GM12873 (cell line): ENCODE data around the gene LCE1E.

Experiments
- TF ChIP-seq, protein P1 (sequence below): IDR thresholded peaks from 2 replicates; pipeline ENCODE4 v1.5.1; 2012; ENCODE audit warnings: low read depth, mild to moderate bottlenecking, moderate library complexity, low read length, control low read depth; ENCODE audit not compliant: insufficient read depth; ENCODE audit errors: missing control alignments

Gene LCE1E

DNA sequence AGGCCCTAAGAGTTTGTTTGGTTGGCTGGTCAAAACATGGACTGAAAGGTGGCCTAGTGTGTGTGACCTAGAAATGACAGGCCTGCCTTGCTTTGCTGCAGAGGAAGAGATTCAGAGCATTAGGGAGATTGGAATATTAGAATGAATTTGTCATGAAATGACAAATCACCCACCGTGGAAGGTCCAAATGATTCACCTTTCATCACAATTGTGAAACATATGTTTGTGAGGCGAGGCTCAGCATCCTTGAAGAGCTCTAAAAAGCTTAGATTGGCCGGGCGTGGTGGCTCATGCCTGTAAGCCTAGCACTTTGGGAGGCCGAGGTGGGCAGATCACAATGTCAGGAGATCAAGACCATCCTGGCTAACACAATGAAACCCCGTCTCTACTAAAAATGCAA lies 31.3 kb downstream of the LCE1E start:
- TF ChIP-seq, protein P1, sequence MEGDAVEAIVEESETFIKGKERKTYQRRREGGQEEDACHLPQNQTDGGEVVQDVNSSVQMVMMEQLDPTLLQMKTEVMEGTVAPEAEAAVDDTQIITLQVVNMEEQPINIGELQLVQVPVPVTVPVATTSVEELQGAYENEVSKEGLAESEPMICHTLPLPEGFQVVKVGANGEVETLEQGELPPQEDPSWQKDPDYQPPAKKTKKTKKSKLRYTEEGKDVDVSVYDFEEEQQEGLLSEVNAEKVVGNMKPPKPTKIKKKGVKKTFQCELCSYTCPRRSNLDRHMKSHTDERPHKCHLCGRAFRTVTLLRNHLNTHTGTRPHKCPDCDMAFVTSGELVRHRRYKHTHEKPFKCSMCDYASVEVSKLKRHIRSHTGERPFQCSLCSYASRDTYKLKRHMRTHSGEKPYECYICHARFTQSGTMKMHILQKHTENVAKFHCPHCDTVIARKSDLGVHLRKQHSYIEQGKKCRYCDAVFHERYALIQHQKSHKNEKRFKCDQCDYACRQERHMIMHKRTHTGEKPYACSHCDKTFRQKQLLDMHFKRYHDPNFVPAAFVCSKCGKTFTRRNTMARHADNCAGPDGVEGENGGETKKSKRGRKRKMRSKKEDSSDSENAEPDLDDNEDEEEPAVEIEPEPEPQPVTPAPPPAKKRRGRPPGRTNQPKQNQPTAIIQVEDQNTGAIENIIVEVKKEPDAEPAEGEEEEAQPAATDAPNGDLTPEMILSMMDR = no peak

DNA sequence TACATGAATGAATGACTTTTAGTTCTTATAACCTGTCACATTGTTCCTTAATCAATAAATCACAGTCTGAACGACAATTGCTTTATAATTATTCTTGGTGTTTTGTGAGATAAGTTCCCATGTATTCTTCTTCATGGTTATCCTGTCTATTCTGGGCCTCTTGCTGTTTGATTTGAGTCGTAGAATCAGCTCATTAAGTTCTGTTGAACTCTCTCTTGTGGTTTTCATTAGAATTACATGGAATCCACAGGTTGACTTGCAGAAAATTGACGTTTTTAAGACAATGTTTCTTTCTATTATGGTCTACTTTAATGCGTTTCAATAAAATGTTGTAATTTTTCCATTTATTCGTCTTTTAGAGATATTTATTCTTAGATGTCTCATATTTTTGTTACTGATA lies 37.2 kb downstream of the LCE1E start:
- TF ChIP-seq, protein P1 = no peak

DNA sequence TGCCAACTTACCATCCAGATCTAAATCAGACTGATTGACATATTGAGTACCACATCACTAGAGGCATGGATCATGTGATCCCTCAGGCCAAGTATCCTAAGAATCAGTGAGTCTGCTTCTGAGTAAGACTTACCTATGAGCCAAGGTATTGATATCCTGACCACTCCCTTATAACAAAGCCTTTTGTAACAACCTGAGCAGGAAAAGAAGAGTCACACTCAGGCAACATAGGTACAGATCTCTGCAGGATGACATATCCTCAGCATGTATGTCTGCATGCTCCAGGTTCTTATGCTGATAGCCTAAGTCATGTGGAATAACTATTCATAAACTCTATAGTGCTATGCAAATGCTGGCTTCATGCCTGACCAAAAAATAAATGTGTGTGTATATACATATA lies 38.9 kb downstream of the LCE1E start:
- TF ChIP-seq, protein P1 = no peak

DNA sequence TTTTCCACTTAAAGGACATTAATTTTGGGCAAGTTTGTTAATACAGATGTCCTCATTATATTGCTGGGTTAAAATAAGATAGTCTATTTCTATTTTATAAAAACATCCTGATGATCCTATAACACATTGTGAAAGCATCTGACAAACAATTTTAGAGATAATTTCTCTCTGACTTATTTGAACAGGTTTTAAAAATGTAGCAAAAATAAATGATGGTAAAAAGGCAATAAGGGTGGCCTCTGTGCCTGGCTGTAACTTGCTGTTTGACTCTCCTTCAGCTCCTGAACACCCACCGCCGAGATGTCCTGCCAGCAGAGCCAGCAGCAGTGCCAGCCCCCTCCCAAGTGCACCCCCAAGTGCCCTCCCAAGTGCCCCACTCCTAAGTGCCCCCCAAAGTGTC lies 41.1 kb downstream of the LCE1E start, which contains the start of gene LCE1A:
Gene LCE1A (plus strand): TSS at position 301 of the 400 bp plus-strand sequence. CDS start 0 bp downstream, at position 301.
- TF ChIP-seq, protein P1 = no peak

DNA sequence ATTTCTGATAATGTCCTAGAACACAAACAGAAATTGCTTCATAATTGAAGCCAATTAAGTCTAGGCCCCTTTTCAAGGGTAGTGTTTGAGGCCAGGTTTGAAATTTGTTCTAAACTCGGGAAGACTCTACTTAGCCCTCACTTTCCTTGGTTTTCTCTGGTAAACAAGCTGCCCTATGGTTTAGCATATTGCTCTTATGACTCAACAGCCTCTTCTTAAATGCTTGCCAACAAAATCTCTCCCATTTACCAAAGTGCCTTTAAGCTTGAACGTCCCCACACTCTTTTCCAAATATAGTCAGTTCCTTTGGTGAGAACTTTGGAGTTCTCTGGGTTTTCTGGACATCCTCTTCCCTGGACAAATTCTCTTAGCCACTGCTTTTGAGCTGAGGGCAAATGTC lies 50.8 kb downstream of the LCE1E start:
- TF ChIP-seq, protein P1 = no peak
